Neuronal stem cell (in vitro differentiated cells): Measurements from ENCODE around the gene TEX54.

ENCODE experiments used
- DNase-seq: peaks from one replicate; pipeline ENCODE4 v3.0.0-alpha.2; 2013; ENCODE audit warnings: low spot score
- H2AFZ ChIP-seq: one replicate; pipeline ENCODE4 v1.6.1; 2013; ENCODE audit warnings: mild to moderate bottlenecking, low read length, inconsistent platforms
- H2AK5ac ChIP-seq: 2 replicates; pipeline ENCODE4 v1.6.1; 2013; ENCODE audit warnings: low read depth, mild to moderate bottlenecking, inconsistent platforms, low read length, moderate library complexity, mixed read lengths
- H2BK120ac ChIP-seq: 2 replicates; pipeline ENCODE4 v1.6.1; 2013; ENCODE audit warnings: low read depth, mild to moderate bottlenecking, inconsistent platforms, low read length, moderate library complexity, mixed read lengths
- H2BK12ac ChIP-seq: one replicate; pipeline ENCODE4 v1.6.1; 2013; ENCODE audit warnings: low read length, inconsistent platforms
- H2BK15ac ChIP-seq: 2 replicates; pipeline ENCODE4 v1.6.1; 2013; ENCODE audit warnings: mild to moderate bottlenecking, low read length, inconsistent platforms, mixed read lengths
- H2BK5ac ChIP-seq: one replicate; pipeline ENCODE4 v1.6.1; 2013; ENCODE audit warnings: inconsistent platforms, mild to moderate bottlenecking, low read length, moderate library complexity
- H3K14ac ChIP-seq: one replicate; pipeline ENCODE4 v1.6.1; 2013; ENCODE audit warnings: low read length, inconsistent platforms
- H3K18ac ChIP-seq: 2 replicates; pipeline ENCODE4 v1.6.1; 2013; ENCODE audit warnings: low read length, inconsistent platforms
- H3K23ac ChIP-seq: 2 replicates; pipeline ENCODE4 v1.6.1; 2013; ENCODE audit warnings: low read depth, mild to moderate bottlenecking, mixed read lengths, low read length, inconsistent platforms; ENCODE audit not compliant: poor library complexity
- H3K27ac ChIP-seq: replicated peaks from 3 replicates; pipeline ENCODE4 v1.5.1; 2013; ENCODE audit warnings: low read length, inconsistent platforms
- H3K27me3 ChIP-seq, 3 experiments: 2 replicates each; pipeline ENCODE4 v1.6.1; 2013; ENCODE audit warnings: low read length in 3 of 3, mild to moderate bottlenecking in 2 of 3, inconsistent platforms in 1 of 3, low read depth in 1 of 3, mixed read lengths in 1 of 3, moderate library complexity in 1 of 3; ENCODE audit not compliant: control insufficient read depth in 3 of 3, insufficient read depth in 3 of 3
- H3K36me3 ChIP-seq, 2 donors: replicated peaks in 1 of 2; 2 replicates each; pipeline ENCODE4 v1.6.1; 2013; ENCODE audit warnings: low read length in 2 of 2; ENCODE audit not compliant: control insufficient read depth in 2 of 2, insufficient read depth in 2 of 2
- H3K4ac ChIP-seq: 2 replicates; pipeline ENCODE4 v1.6.1; 2013; ENCODE audit warnings: inconsistent platforms, mild to moderate bottlenecking, low read length, moderate library complexity
- H3K4me1 ChIP-seq, 2 donors: 1 replicate in 1 of 2; 2 replicates in 1 of 2; pipeline ENCODE4 v1.6.1; 2013; ENCODE audit warnings: low read length in 2 of 2, low read depth in 1 of 2; ENCODE audit not compliant: control insufficient read depth in 2 of 2, insufficient read depth in 1 of 2
- H3K4me2 ChIP-seq: one replicate; pipeline ENCODE4 v1.6.1; 2013; ENCODE audit warnings: mild to moderate bottlenecking, low read length, inconsistent platforms; ENCODE audit not compliant: insufficient read depth, poor library complexity, severe bottlenecking
- H3K4me3 ChIP-seq, 2 donors: 2 replicates each; pipeline ENCODE4 v1.5.1; 2013; ENCODE audit warnings: low read length in 2 of 2, mild to moderate bottlenecking in 2 of 2, inconsistent platforms in 1 of 2, moderate library complexity in 1 of 2
- H3K79me1 ChIP-seq: one replicate; pipeline ENCODE4 v1.6.1; 2013; ENCODE audit warnings: low read depth, mild to moderate bottlenecking, inconsistent platforms, low read length, moderate library complexity
- H3K9ac ChIP-seq: one replicate; pipeline ENCODE4 v1.6.1; 2013; ENCODE audit warnings: mild to moderate bottlenecking, low read depth, low read length, inconsistent platforms; ENCODE audit not compliant: poor library complexity
- H3K9me3 ChIP-seq, 2 donors: replicated peaks in 1 of 2; 2 replicates each; pipeline versions ENCODE3 to v1.6.1; 2013; ENCODE audit warnings: low read length in 2 of 2, mild to moderate bottlenecking in 2 of 2, inconsistent platforms in 1 of 2, low read depth in 1 of 2, mixed read lengths in 1 of 2, moderate library complexity in 1 of 2; ENCODE audit not compliant: control insufficient read depth in 2 of 2, insufficient read depth in 1 of 2
- H4K8ac ChIP-seq: one replicate; pipeline ENCODE4 v1.6.1; 2013; ENCODE audit warnings: low read depth, mild to moderate bottlenecking, inconsistent platforms, low read length, moderate library complexity
- H4K91ac ChIP-seq: one replicate; pipeline ENCODE4 v1.6.1; 2013; ENCODE audit warnings: low read length, low read depth, mild to moderate bottlenecking, inconsistent platforms; ENCODE audit not compliant: poor library complexity
- WGBS, 2 donors: extraction: QIAGEN DNeasy Blood & Tissue Kit; methylation state at CpG; one replicate each; pipeline ENCODE4 v1.1.7; 2013; ENCODE audit warnings: missing lambda C conversion rate in 2 of 2, mixed read lengths in 1 of 2; ENCODE audit not compliant: insufficient read length in 2 of 2, insufficient replicate concordance in 1 of 2; ENCODE audit errors: extremely low coverage in 2 of 2; 5-methylcytosine and 5-hydroxymethylcytosine counted together

The TEX54 gene

DNA sequence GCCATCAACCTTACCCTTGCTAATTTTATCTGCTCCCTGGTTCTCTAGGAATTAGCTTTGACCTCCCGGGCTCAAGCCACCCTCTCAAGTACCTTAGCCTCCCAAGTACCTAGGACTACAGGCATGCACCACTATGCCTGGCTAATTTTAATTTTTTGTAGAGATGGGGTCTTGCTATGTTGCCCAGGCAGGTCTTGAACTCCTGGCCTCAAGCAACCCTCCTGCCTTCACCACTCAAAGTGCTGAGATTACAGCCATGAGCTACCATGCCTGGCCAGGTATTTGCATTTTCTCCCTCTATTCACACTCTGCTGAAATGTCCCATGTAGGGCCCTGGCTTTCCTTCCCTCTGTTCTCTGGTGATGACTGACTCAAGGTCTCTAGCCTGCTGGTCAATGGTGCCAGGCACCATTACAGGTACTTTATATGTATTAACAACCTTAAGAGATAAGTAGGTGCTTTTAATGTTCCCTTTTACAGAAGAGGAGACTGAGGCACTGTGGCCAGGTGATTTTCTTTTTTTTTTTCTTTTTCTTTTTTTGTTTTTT is 15.2 kb upstream of the TEX54 start:
- Histone ChIP-seq H3K36me3 (peaks cover 8 to 18% of the 10 kb centered on the region in 2 donors), H3K4ac (no peak overlapping the region), H3K14ac (no peak overlapping the region), H4K8ac (no peak overlapping the region), H3K4me1 (peaks cover 2 to 3% of the 10 kb centered on the region in 2 donors), H3K9me3 (peaks cover 0 to 2% of the 10 kb centered on the region in 2 donors), H3K4me3 (no peak overlapping the region), H2BK15ac (no peak overlapping the region), H3K23ac (no peak overlapping the region), H4K91ac (no peak overlapping the region), H3K18ac (no peak overlapping the region), H3K79me1 (no peaks in the 10 kb centered on the region), H2BK120ac (no peak overlapping the region), H2BK12ac (no peak overlapping the region), H3K27me3 (no peaks in the 10 kb centered on the region), H2BK5ac (no peak overlapping the region), H3K9ac (no peak overlapping the region), H3K4me2 (no peak overlapping the region), H2AFZ (no peak overlapping the region), H3K27ac (no peak overlapping the region), H2AK5ac (no peak overlapping the region)
- no CpG with 5 or more reads among the region's 1 CpG for whole genome bisulfite sequencing, 2 donors
- DNase-seq = no peak

DNA sequence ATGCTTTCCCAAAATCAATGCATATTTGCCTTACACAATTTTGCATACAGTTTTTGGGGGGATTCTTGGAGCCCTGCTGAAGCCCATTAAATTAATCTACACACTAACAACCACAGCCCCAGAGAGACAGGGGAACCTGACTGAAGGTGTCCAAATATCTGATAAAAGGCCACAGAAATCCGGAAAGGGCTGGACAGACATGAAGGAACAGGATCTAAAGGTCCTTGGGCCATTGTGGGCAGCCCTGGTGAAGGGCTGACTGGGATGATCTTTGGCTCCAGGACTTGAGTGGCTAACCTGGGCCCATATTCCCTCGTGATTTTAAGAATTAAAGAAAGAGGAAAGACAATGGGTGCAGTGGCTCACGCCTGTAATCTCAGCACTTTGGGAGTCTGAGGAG is 13.5 kb upstream of the TEX54 start:
- H2AFZ ChIP-seq = no peak overlapping the region
- H3K4ac ChIP-seq = no peak overlapping the region
- no peak overlapping the region for H2BK15ac ChIP-seq
- peaks cover 0 to 2% of the 10 kb centered on the region in 2 donors for H3K36me3 ChIP-seq
- H3K14ac ChIP-seq = no peak overlapping the region
- H3K27ac ChIP-seq = no peak overlapping the region
- no peak overlapping the region for H2BK120ac ChIP-seq
- peaks cover 6% of the 10 kb centered on the region in 2 donors for H3K4me1 ChIP-seq
- H4K8ac ChIP-seq = no peak overlapping the region
- no peak for DNase-seq
- H2BK12ac ChIP-seq = no peak overlapping the region
- WGBS, 2 donors = no CpG with 5 or more reads among the region's 3 CpGs
- H4K91ac ChIP-seq = no peak overlapping the region
- no peak overlapping the region for H2BK5ac ChIP-seq
- H3K27me3 ChIP-seq = no peaks in the 10 kb centered on the region
- H3K4me3 ChIP-seq = no peak overlapping the region
- H2AK5ac ChIP-seq = no peak overlapping the region
- no peaks in the 10 kb centered on the region for H3K79me1 ChIP-seq
- H3K9ac ChIP-seq = no peak overlapping the region
- no peak overlapping the region for H3K23ac ChIP-seq
- peaks cover 0 to 2% of the 10 kb centered on the region in 2 donors for H3K9me3 ChIP-seq
- H3K4me2 ChIP-seq = no peak overlapping the region
- H3K18ac ChIP-seq = no peak overlapping the region

DNA sequence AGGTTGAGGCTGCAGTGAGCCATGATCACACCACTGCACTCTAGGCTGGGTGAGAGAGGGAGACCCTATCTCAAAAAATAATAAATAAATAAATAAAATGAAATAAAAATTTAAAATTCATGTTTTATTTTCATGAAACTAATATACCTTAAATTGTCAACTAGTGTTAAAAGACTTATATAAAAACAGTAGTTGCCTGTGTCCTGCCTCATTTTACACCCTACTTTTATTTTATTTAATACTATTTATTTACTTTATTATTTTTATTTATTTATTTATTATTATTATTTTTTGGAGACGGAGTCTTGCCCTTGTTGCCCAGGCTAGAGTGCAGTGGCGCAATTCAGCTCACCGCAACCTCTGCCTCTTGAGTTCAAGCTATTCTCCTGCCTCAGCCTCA is 11.5 kb upstream of the TEX54 start:
- Histone ChIP-seq H3K23ac (no peak overlapping the region), H4K8ac (no peak overlapping the region), H3K27ac (no peak overlapping the region), H2AFZ (no peak overlapping the region), H3K14ac (no peak overlapping the region), H3K27me3 (no peaks in the 10 kb centered on the region), H3K9ac (no peak overlapping the region), H2BK15ac (no peak overlapping the region), H3K4me2 (no peak overlapping the region), H3K4ac (no peak overlapping the region), H3K4me3 (no peak overlapping the region), H3K79me1 (peaks cover 2% of the 10 kb centered on the region), H2BK12ac (no peak overlapping the region), H4K91ac (no peak overlapping the region), H3K18ac (no peak overlapping the region), H3K36me3 (no peaks in the 10 kb centered on the region), H3K4me1 (peaks cover 6% of the 10 kb centered on the region in 2 donors), H2BK120ac (no peak overlapping the region), H2BK5ac (no peak overlapping the region), H3K9me3 (peaks cover 0 to 2% of the 10 kb centered on the region in 2 donors), H2AK5ac (no peak overlapping the region)
- WGBS, 2 donors = no CpG with 5 or more reads among the region's 3 CpGs
- no peak for DNase-seq

DNA sequence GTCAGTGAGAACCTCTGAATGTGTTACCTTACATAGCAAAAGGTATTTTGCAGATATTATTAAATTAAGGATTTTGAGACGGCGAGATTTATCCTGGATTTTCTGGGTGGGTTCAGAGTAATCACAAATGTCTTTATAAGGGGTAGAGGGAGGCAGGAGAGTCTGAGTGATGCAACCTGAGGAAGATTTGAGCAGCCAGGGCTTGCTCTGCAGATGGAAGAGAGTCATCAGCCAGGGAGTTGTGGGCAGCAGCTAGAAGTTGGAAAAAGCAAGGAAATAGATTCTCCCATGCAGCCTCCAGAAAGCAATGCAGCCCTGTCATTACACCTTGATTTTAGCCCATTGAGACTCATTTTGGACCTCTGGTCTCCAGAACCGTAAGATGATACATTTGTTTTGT is 10.8 kb upstream of the TEX54 start:
- H3K27ac ChIP-seq = no peak overlapping the region
- H4K91ac ChIP-seq = no peak overlapping the region
- no peak overlapping the region for H3K9ac ChIP-seq
- no peak overlapping the region for H2AK5ac ChIP-seq
- no peak overlapping the region for H2BK15ac ChIP-seq
- H3K14ac ChIP-seq = no peak overlapping the region
- H3K27me3 ChIP-seq = no peaks in the 10 kb centered on the region
- no peak overlapping the region for H2BK5ac ChIP-seq
- WGBS, 2 donors = no CpG with 5 or more reads among the region's 3 CpGs
- no peak overlapping the region for H2BK12ac ChIP-seq
- H2AFZ ChIP-seq = no peak overlapping the region
- no peak overlapping the region for H3K23ac ChIP-seq
- H3K4me1 ChIP-seq = peaks cover 8 to 10% of the 10 kb centered on the region in 2 donors
- H3K9me3 ChIP-seq = peaks cover 0 to 2% of the 10 kb centered on the region in 2 donors
- H3K36me3 ChIP-seq = no peaks in the 10 kb centered on the region
- peaks cover 5% of the 10 kb centered on the region for H3K79me1 ChIP-seq
- H3K4me2 ChIP-seq = no peak overlapping the region
- no peak overlapping the region for H4K8ac ChIP-seq
- H2BK120ac ChIP-seq = no peak overlapping the region
- H3K18ac ChIP-seq = no peak overlapping the region
- H3K4me3 ChIP-seq = no peak overlapping the region
- no peak overlapping the region for H3K4ac ChIP-seq
- DNase-seq = no peak
